GM12874 (cell line): Measurements from ENCODE around the gene ZNF185.

ENCODE experiments used
- TF ChIP-seq, protein P1 (sequence below): IDR thresholded peaks from 2 replicates; pipeline ENCODE4 v1.5.1; 2011; ENCODE audit warnings: low read depth, mild to moderate bottlenecking, control low read depth, low read length, moderate library complexity; ENCODE audit not compliant: insufficient read depth

Gene ZNF185

DNA sequence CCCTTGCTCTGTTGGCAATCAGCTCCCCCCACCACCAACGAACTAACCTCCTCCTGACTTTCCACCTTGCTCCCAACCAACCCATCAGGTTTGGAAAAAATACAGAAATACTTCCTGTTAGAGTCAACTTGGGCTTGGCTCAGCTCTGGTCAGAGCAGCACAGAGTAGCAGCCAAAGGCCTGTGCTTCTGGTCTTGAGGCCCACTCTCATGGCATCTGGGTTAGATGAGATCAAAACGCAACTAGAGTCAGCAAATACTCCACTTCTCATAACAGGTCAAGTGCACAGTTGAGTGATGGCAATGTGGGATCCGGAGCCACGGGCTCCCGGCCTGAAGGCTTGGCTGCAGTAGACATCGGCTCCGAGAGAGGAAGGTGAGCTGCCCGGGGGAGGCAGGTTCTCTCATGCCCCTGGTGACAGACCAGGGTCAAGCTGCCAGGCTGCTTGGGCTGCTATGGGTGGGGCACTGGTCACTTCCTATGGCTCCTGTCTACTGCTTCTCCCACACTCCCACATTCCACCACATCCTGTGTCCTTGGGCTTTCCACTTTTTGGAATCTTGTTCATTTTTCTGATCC lies 34.8 kb downstream of the ZNF185 start:
- TF ChIP-seq, protein P1, sequence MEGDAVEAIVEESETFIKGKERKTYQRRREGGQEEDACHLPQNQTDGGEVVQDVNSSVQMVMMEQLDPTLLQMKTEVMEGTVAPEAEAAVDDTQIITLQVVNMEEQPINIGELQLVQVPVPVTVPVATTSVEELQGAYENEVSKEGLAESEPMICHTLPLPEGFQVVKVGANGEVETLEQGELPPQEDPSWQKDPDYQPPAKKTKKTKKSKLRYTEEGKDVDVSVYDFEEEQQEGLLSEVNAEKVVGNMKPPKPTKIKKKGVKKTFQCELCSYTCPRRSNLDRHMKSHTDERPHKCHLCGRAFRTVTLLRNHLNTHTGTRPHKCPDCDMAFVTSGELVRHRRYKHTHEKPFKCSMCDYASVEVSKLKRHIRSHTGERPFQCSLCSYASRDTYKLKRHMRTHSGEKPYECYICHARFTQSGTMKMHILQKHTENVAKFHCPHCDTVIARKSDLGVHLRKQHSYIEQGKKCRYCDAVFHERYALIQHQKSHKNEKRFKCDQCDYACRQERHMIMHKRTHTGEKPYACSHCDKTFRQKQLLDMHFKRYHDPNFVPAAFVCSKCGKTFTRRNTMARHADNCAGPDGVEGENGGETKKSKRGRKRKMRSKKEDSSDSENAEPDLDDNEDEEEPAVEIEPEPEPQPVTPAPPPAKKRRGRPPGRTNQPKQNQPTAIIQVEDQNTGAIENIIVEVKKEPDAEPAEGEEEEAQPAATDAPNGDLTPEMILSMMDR, result no peak

DNA sequence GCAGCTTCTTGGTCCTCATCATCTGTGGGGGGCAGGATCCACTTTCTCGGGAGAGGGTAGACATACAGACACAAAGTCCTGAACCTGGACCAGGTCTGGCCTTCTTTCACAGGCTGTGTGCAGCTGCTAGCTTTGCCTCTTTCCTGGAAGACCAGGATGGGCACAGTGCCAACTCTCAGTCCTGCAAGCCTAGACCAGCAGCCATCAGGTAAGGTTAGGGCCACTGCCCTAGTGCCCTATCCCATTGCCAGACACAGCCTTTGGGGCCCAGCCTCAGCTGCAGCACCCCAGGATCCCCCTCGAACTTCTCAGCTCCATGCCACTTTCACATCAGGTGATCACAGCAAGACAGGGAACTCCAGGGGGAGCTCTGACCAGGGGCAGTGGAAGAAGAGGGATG lies 38.4 kb downstream of the ZNF185 start:
- TF ChIP-seq, protein P1, result no peak

DNA sequence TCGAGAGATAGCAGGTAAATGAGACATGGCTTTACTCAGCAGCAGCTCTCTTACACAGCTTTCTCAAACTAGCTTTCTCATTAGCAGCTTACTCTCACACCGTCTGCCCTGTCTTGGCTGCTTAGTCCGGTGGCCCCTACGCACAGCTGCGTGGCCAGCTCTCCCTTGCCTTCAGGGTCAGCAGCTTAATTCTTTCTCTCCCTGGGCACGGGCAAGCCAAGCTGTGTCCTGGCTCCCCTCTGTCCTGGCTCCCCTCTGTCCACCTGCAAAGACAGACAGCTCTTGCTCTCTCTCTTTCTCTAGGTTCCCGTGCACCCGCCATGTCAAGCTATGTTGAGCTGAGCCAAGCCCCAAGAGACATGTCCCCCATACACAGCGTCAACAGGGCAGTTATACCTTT lies 39.4 kb downstream of the ZNF185 start:
- TF ChIP-seq, protein P1, result no peak

DNA sequence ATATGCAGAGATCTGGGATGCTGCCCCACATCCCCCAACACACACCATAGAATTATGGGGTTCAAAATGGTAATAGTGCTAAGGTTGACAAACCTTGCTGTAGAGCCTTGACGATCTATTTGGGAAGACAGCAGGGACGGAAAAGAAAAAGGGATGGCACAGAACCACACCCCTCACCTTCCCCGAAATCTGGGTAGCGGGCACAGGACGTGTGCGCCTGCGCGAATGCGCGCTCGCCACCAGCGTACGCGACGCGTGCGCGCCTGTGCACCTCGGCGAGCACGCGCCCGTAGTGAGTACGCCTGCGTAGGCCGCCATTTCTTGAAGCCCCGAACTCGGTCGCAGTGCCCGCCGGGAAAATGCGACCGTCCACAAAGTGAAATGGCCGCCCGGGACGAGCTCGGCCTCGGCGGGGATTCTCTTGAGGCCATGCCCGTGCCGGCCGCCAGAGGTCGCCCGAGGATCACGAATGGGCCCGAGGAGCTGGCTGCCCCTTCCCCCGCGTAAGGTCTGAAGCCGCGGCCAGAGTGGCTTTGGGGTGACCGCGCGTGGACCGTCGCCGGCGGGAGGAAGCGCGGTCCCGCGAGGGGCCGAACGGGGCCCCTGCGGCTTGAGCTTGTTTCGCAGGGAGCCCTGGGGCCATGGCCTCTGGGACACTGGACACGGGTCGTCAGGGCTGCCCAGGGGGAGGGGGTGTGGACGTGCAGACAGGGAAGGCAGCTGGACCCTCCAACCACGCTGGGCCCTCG lies 43.6 kb downstream of the ZNF185 start:
- TF ChIP-seq, protein P1, result peak; percentile 77

DNA sequence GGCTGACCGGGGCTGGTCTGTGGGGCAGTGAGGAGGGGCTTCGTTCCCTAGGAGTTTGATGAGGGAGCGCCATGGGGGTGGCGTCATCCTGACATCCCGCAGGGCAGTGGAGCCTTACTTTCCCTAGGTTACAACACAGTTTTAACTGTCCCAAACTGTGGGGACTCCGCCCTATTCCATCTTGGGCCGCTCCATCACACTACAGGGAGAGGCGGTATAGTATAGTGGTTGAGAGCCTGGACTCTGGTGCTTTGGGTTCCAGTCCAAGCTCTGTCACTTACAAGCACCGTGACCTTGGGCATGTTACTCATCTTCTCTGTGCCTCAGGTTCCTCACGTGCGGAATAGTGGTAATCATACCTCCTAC lies 44.2 kb downstream of the ZNF185 start:
- TF ChIP-seq, protein P1, result no peak

DNA sequence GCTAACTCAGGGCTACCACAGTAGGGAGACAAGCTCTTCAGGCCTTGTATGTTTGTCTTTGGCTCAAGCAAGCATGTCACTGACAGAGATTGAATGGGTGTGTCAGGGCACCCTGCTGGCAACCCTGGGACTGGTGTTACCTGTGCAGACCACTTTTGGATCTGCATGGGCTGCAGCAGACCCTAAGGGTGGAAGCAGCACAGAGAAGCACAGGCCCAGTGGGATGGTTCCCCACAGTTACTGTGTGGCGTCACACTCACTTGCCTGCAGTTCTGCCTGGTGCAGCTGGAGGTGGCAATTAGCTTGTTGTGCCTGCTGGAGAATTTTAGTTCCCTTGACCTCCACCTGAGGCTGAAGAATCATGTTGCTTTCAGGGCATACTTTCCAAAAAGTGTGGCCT lies 46.0 kb downstream of the ZNF185 start:
- TF ChIP-seq, protein P1, result no peak

DNA sequence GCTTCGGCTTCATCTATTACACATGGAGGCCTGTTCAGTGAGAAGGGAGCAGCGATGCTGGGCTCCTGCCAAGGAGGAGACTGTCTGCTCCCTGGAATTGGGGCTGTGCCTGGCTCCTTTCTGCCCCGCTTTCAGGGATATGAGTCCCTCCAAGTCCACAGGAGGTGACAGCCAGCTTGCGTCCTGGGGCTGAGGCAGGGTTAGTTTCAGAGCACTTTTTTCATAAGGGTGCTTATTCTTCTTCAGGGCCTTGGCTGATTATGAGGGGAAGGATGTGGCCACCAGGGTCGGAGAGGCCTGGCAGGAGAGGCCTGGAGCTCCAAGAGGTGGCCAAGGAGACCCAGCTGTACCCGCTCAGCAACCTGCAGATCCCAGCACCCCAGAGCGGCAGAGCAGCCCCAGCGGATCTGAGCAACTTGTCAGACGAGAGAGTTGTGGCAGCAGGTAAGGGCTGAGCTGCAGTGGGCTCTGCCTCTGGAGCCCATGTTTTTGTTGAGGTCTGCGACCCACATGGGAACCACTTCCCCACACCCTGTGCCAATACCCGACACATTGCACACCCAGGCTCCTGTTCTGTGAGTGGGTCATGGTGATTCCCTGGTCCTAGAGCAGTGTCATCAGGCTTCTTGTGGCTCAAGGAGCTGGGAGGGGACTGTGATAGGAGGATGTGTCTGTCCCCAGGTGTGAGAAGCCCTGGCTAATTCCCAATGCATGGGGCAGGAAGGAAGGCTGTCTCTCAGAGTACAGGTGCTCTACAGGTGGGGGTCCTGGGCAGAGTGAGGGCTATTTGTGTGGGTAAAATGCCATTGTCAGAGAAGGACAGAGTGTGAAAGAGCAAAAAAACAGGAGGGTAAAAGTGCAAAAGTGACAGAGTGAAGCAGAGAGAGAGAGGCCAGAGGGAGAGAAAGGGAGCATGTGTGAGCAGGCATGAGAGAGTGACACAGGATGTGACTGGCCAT lies 47.4 kb downstream of the ZNF185 start:
- TF ChIP-seq, protein P1, result no peak
